Keratinocyte (primary cell): ENCODE results near the gene RBM10. TPM values are rescaled to one million over a fixed set of nuclear protein-coding genes. Genes with fewer than 3 reads are reported as not detected.
"Not testable (repeated sequence)": the region's sequence is repeated elsewhere in the genome, so short reads cannot be mapped to it uniquely, and the experiment has no call there.

ENCODE experiments used
- DNase-seq: peaks from one replicate; pipeline ENCODE4 v3.0.0-alpha.2; 2011; ENCODE audit warnings: low read depth, missing footprints, low spot score
- FAIRE-seq: peaks from 2 replicates; lab custom pipeline; 2011; peaks lifted over from hg19 to GRCh38; lab: Jason Lieb, UNC
- H2AFZ ChIP-seq: 2 replicates; pipeline ENCODE4 v1.6.0; 2012; ENCODE audit warnings: low read length, control low read depth, inconsistent platforms; ENCODE audit not compliant: control insufficient read depth
- H3K27ac ChIP-seq: 2 replicates; pipeline ENCODE4 v1.5.1; 2011; ENCODE audit warnings: low read length; ENCODE audit not compliant: control insufficient read depth, insufficient read depth
- H3K27me3 ChIP-seq: 3 replicates; pipeline ENCODE4 v1.6.0; 2011; ENCODE audit warnings: low read length; ENCODE audit not compliant: control insufficient read depth, insufficient read depth; ENCODE audit errors: extremely low read depth
- H3K36me3 ChIP-seq, 2 experiments: 2 replicates in 1 of 2; 3 replicates in 1 of 2; pipeline ENCODE4 v1.5.1; 2011; ENCODE audit warnings: low read length in 2 of 2, mild to moderate bottlenecking in 1 of 2; ENCODE audit not compliant: control insufficient read depth in 2 of 2, insufficient read depth in 2 of 2; ENCODE audit errors: extremely low read depth in 1 of 2
- H3K4me1 ChIP-seq: 3 replicates; pipeline ENCODE4 v1.5.1; 2011; ENCODE audit warnings: low read length; ENCODE audit not compliant: control insufficient read depth, insufficient read depth; ENCODE audit errors: extremely low read depth
- H3K4me2 ChIP-seq: 3 replicates; pipeline ENCODE4 v1.6.0; 2011; ENCODE audit warnings: low read depth, low read length; ENCODE audit not compliant: control insufficient read depth, insufficient read depth; ENCODE audit errors: extremely low read depth
- H3K4me3 ChIP-seq, 3 experiments: fragments of 200-600 bp in 1 of 3; sonication (generic) in 1 of 3; 2 replicates in 2 of 3; 3 replicates in 1 of 3; pipeline ENCODE4 v1.5.1; 2011 to 2016; ENCODE audit warnings: low read length in 3 of 3, mild to moderate bottlenecking in 3 of 3, control low read depth in 2 of 3, inconsistent platforms in 1 of 3, low read depth in 1 of 3, mixed read lengths in 1 of 3, mixed run types in 1 of 3, moderate library complexity in 1 of 3; ENCODE audit not compliant: control insufficient read depth in 2 of 3, insufficient read depth in 2 of 3; ENCODE audit errors: extremely low read depth in 1 of 3
- H3K79me2 ChIP-seq: 2 replicates; pipeline ENCODE4 v1.6.0; 2012; ENCODE audit warnings: low read length; ENCODE audit not compliant: control insufficient read depth, insufficient read depth
- H3K9ac ChIP-seq: 3 replicates; pipeline ENCODE4 v1.6.0; 2011; ENCODE audit warnings: low read length; ENCODE audit not compliant: control insufficient read depth, insufficient read depth; ENCODE audit errors: extremely low read depth
- H3K9me1 ChIP-seq: 3 replicates; pipeline ENCODE4 v1.6.0; 2011; ENCODE audit warnings: low read length; ENCODE audit not compliant: control insufficient read depth, insufficient read depth; ENCODE audit errors: extremely low read depth
- H3K9me3 ChIP-seq: 2 replicates; pipeline ENCODE4 v1.5.1; 2012; ENCODE audit warnings: low read depth, low read length; ENCODE audit not compliant: control insufficient read depth
- H4K20me1 ChIP-seq: 3 replicates; pipeline ENCODE4 v1.6.0; 2011; ENCODE audit warnings: low read length; ENCODE audit not compliant: control insufficient read depth, insufficient read depth; ENCODE audit errors: extremely low read depth
- CTCF ChIP-seq, 3 experiments: IDR thresholded peaks in 1 of 3; conservative IDR thresholded peaks in 1 of 3; optimal IDR thresholded peaks in 1 of 3; 2 replicates in 2 of 3; 3 replicates in 1 of 3; pipeline versions ENCODE3 to v1.5.1; 2011; ENCODE audit warnings: low read length in 3 of 3, mild to moderate bottlenecking in 3 of 3, moderate library complexity in 2 of 3, control low read depth in 1 of 3, inconsistent platforms in 1 of 3; ENCODE audit not compliant: insufficient read depth in 2 of 3; ENCODE audit errors: extremely low read depth in 1 of 3
- EZH2 ChIP-seq: IDR thresholded peaks from one replicate; pipeline ENCODE4 v1.6.1; 2012; ENCODE audit warnings: inconsistent platforms, mild to moderate bottlenecking, low read length, moderate library complexity
- dilution Hi-C: fragments of 300-500 bp; cut with MboI; formaldehyde crosslinking; loops from one replicate; pipeline ENCODE4 v1.7.0; 2020; ENCODE audit warnings: low sequenced_read_pairs; ENCODE audit not compliant: extremely low pct_ligation_motif_present
- polyA plus RNA-seq, 5 experiments: library from polyadenylated mRNA; depleted of rRNA in 3 of 5; stranded (reverse) in 3 of 5; stranded (forward) in 1 of 5; unstranded in 1 of 5; fragments of >200 nt; gene quantifications; 1 replicate in 1 of 5; 2 replicates in 3 of 5; 3 replicates in 1 of 5; pipeline versions ENCODE4 v1.2.1 to v1.2.3, GENCODE V29; 2011 to 2012; ENCODE audit warnings: missing spikeins in 2 of 5, low read depth in 1 of 5, low replicate concordance in 1 of 5

The RBM10 gene
- polyA plus RNA-seq, 1 donor (not counting 4 experiments of a cell fraction or from before 2014, with no cell fraction given): 10.8 TPM

- Histone ChIP-seq H3K9me3 (no peaks in the 10 kb centered on the region), H3K4me2 (no peak overlapping the region), H2AFZ (no peak overlapping the region), H3K27me3 (no peaks in the 10 kb centered on the region), H3K4me1 (no peaks in the 10 kb centered on the region), H3K4me3 (no peak overlapping the region), H3K36me3 (no peaks in the 10 kb centered on the region), H3K9me1 (no peaks in the 10 kb centered on the region), H3K79me2 (no peaks in the 10 kb centered on the region), H3K27ac (no peak overlapping the region), H4K20me1 (no peaks in the 10 kb centered on the region), H3K9ac (no peak overlapping the region)
- no peak for TF ChIP-seq CTCF (optimal IDR thresholded peaks at IDR 0.05 in 1 of 3, IDR thresholded peaks at IDR 0.05 in 1 of 3, conservative IDR thresholded peaks at IDR 0.05 in 1 of 3; ENCODE audit: extremely low read depth in 1 of 3, insufficient read depth in 2 of 3, low read length in 3 of 3)
- TF ChIP-seq EZH2: no peak
- no peak for DNase-seq
- dilution Hi-C loops: no loop called here
- no peak for FAIRE-seq
Observed at GRCh38 chrX:47133493-47133892, 11.5 kb upstream of the RBM10 start.

GRCh38 chrX:47135650-47136049 lies 9.4 kb upstream of the RBM10 start:
- H3K27me3 ChIP-seq, dilution Hi-C loops, H2AFZ ChIP-seq, H3K79me2 ChIP-seq, FAIRE-seq, H4K20me1 ChIP-seq, H3K4me2 ChIP-seq, H3K36me3 ChIP-seq, H3K4me3 ChIP-seq, H3K9ac ChIP-seq, H3K9me3 ChIP-seq, H3K4me1 ChIP-seq, DNase-seq, H3K27ac ChIP-seq, H3K9me1 ChIP-seq: not testable (repeated sequence)

GRCh38 chrX:47138171-47138570 lies 6.8 kb upstream of the RBM10 start:
- dilution Hi-C loops: no loop called here
- FAIRE-seq: no peak
- no peak for TF ChIP-seq EZH2
- no peak for TF ChIP-seq CTCF (optimal IDR thresholded peaks at IDR 0.05 in 1 of 3, IDR thresholded peaks at IDR 0.05 in 1 of 3, conservative IDR thresholded peaks at IDR 0.05 in 1 of 3; ENCODE audit: extremely low read depth in 1 of 3, insufficient read depth in 2 of 3, low read length in 3 of 3)

More at GRCh38 chrX:47138171-47138570, 6.8 kb upstream of the RBM10 start:
- Histone ChIP-seq H2AFZ (no peak overlapping the region), H3K9me1 (no peaks in the 10 kb centered on the region), H3K9ac (no peak overlapping the region), H3K4me2 (no peak overlapping the region), H3K27ac (no peak overlapping the region), H3K27me3 (no peaks in the 10 kb centered on the region), H3K4me3 (no peak overlapping the region), H3K36me3 (peaks cover 0 to 6% of the 10 kb centered on the region in 2 experiments), H3K4me1 (no peaks in the 10 kb centered on the region), H3K79me2 (no peaks in the 10 kb centered on the region), H4K20me1 (no peaks in the 10 kb centered on the region), H3K9me3 (no peaks in the 10 kb centered on the region)
- no peak for DNase-seq
